Left cardiac atrium (tissue), 4 donors: ENCODE data around the gene ADRA1B. TPM values are rescaled to one million over a fixed set of nuclear protein-coding genes. Genes with fewer than 3 reads are reported as not detected.

ENCODE experiments used
- ATAC-seq, 2 donors: fragments of 200-7000 bp; cut with Tn5 transposase; one replicate each; pipeline ENCODE4 v1.9.1; 2020; ENCODE audit warnings: mild to moderate bottlenecking in 2 of 2, moderate library complexity in 2 of 2
- DNase-seq: peaks from one replicate; pipeline ENCODE4 v3.0.0-alpha.2; 2020
- intact Hi-C, 2 donors: fragments of 100-400 bp; cut with DNase I; formaldehyde crosslinking; loops; one replicate each; pipeline versions ENCODE4 v1.14.1 to v1.15.1; 2022 to 2023
- total RNA-seq, 2 donors: library from RNA; stranded (reverse); fragmentation: NEBNext Ultra II Directional; extraction: Animal tissue kit (Norgen Biotek cat#: 25700); gene quantifications; one replicate each; pipeline ENCODE4 v1.2.1, GENCODE V29; 2021
- donor health status: DM: no; HTN: yes; CAD: no.
- donor health status: DM: no; HTN: yes; CAD: no; lungs with severe emphysema.
- donor health status: DM: yes; HTN: yes; CAD: no.
- donor health status: Dilated cardiomyopathy.

Gene ADRA1B
- total RNA-seq, 2 donors from 2014 or later = 1.8 to 2.9 TPM

DNA sequence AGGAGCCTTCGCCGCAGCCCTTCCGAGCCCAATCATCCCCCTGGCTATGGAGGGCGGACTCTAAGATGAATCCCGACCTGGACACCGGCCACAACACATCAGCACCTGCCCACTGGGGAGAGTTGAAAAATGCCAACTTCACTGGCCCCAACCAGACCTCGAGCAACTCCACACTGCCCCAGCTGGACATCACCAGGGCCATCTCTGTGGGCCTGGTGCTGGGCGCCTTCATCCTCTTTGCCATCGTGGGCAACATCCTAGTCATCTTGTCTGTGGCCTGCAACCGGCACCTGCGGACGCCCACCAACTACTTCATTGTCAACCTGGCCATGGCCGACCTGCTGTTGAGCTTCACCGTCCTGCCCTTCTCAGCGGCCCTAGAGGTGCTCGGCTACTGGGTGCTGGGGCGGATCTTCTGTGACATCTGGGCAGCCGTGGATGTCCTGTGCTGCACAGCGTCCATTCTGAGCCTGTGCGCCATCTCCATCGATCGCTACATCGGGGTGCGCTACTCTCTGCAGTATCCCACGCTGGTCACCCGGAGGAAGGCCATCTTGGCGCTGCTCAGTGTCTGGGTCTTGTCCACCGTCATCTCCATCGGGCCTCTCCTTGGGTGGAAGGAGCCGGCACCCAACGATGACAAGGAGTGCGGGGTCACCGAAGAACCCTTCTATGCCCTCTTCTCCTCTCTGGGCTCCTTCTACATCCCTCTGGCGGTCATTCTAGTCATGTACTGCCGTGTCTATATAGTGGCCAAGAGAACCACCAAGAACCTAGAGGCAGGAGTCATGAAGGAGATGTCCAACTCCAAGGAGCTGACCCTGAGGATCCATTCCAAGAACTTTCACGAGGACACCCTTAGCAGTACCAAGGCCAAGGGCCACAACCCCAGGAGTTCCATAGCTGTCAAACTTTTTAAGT lies 819 bp downstream of the ADRA1B start:
- intact Hi-C loops = loop anchor here in 1 of 2 donors (5.0 to 10.0 kb wide), 3 partner anchors 132 to 402 kb away; no protein-coding TSS in a partner anchor
- peak; percentile 7 to 14 for ATAC-seq
- DNase-seq = no peak

DNA sequence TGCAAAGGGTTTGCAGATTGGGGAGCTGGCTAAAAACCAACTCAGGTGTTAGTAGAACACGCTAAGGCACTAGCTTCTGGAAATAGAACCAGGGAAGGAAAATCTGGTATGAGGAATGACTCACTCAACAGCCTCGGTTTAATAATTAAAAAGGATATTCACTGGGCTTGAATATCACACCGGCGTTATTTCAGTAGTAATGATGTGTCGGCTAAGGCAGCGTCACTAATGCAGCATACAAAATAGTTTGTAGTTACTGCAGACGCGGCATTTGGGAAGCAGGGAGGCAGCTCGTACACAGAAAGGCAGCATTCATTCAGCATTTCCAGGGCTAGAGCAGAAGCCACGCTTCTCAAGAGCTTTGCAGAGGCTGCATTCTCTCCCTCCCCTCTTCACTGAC lies 1.7 kb downstream of the ADRA1B start:
- intact Hi-C loops = loop anchor here in 1 of 2 donors (5.0 to 10.0 kb wide), 3 partner anchors 133 to 403 kb away; no protein-coding TSS in a partner anchor
- no peak for ATAC-seq
- DNase-seq = no peak

DNA sequence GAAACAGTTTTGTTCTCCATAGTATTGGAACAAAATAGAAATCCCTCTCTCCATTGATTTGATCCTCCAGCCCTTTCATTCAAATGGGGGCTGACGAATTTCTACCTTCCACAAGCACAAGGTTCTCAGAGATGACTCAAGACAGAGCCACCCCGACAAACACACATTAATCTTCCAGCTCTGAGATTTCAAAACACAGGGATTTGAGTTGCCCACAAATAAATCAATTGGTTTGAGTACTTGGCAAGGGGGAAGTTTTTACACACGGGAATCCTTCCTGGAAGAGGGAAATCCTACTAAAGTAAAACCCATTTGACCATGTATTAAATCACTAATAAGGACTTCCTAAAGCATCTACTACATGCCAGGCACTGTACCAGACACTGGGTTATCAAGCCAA lies 5.4 kb downstream of the ADRA1B start:
- ATAC-seq (no peak), DNase-seq (no peak)
- intact Hi-C loops = no loop called here

DNA sequence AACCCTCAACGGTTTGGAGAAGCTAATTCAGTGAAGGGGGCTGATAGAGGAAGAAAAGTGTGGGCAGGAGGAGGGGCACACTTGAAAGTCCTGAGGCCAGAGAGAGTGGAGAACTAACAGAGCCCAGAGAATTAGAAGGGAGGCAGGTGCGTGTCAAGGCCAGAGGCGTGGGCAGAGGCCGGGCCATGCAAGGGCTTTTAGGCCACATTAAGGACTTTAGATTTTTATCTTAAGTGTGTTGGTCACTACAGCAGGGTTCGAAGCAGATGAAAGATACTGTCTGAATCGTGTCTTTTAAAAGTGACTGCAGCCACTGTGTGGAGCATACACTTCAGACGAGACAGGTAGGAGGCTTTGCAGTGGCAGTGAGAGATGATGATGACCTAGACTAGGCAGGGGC lies 6.7 kb downstream of the ADRA1B start:
- intact Hi-C loops = no loop called here
- ATAC-seq = no peak
- DNase-seq = no peak

DNA sequence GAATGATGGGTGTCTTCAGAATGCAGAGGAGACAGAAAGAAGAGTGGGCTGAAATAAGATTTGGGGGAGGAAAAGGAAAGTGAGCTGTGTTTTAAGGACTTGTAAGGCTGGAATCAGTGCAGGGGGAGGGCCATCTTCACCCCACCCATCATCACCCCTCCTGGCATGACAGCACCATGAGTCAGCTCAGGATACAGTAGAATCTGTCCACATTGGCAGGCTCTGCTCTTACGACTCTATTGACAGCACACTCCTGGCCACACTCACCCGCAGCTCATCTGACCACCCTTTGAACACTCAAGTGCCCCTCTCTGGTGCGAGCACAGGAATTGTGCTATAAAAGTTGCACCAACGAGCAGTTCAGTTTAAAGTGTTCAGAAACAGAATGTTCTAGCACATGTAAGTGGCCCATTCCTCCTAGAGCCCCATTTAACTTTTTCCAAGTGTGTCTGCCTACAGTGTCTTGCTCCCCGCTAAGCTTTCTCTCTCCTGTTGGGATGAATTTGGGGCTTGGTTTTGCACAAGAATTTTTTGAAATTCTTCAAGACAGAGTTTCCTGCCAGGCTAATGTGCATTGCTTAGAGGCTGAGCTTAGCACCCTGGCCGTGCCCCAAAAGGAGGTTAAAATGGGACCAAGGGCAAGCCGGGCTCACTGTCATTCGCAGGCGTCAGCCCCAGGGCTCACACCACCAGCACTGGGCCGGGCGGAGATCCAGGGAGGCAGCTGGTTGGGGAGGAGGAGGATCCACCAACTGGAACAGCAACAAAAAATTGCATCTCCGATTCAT lies 12.0 kb downstream of the ADRA1B start:
- intact Hi-C loops = no loop called here
- peak; percentile 61 for DNase-seq
- peak; percentile 90 to 99 for ATAC-seq

DNA sequence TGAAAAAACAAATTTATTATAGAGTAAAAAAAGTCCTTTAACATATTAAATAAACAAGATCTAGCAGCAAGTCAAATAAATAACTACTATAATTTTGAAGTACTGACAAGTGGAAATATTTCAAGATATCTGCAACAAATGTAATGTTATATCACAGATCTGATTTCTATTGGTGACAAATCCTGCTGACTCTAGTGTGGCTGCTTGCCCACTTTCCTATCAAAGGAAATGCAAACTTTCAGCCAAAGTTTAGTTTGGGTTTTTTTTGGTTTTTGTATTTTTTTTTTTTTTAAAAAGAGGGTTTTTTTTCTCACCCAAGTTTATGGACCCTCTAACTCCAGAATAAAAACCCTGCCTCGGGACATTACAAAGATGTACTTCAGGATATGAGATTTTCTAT lies 12.9 kb downstream of the ADRA1B start:
- DNase-seq (no peak), ATAC-seq (no peak)
- intact Hi-C loops = no loop called here

DNA sequence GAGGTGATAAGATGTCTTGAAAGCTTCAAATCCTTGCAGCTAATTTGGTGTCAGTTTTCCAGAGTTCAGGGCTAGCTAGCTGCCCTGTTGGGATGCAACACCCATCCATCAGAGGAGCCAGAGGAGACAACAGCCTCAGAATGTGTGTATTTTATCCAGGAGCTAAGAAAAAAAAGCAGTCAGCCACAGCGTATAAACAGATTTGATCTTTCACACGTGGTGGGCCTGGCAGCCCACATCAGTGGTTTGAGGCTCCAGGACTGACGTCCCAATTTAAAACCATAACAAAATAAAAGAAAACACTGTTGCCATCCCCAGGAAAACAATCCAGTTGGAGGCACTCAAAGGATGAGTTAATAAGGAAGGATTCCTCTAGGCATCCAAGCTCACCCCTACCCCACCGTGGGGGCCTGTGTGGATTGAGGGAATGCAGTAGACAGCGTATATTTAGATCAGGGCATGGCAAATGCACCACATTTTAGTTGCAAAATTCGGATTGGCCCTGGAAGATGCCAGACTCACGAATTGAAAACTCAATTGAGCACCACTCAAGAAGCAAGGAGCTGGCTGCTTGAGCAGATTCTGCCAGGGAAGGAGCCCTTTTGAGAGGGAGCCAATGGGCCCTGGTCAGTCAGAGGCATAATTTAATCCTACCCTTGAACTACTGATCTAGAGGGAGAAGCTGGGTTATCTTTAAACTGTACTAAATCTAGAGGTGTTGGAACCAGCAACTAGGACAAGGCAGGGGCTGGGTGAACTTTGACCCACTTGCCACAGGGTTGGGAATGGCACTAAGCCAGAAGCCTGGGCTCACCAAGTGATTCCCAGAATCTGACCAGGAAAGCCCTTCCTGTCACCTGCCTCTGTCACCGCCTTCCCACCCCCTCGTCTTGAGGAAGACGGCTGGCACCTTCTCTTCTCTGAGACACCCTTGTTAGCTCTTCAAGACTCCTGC lies 17.5 kb downstream of the ADRA1B start:
- intact Hi-C loops = no loop called here
- DNase-seq (peak; percentile 15), ATAC-seq (peak; percentile 30 to 48)

DNA sequence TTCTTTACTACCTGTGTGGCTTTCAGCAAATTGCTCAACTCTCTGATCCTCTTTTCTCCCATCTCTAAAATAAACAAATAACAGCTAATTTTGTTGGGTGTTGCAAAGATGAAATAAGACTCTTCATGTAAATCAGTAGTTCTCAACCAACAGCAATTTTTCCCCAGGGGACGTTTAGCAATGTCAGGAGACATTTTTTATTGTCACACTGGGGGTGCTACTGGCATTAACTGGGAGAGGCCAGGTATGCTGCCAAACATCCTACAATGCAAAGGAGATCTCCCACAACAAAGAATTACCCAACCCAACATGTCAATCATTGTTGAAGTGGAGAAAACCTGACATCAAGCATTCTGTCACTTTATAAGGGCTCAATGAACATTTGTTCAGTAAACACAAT lies 19.7 kb downstream of the ADRA1B start:
- ATAC-seq (no peak), DNase-seq (no peak)
- intact Hi-C loops = no loop called here

DNA sequence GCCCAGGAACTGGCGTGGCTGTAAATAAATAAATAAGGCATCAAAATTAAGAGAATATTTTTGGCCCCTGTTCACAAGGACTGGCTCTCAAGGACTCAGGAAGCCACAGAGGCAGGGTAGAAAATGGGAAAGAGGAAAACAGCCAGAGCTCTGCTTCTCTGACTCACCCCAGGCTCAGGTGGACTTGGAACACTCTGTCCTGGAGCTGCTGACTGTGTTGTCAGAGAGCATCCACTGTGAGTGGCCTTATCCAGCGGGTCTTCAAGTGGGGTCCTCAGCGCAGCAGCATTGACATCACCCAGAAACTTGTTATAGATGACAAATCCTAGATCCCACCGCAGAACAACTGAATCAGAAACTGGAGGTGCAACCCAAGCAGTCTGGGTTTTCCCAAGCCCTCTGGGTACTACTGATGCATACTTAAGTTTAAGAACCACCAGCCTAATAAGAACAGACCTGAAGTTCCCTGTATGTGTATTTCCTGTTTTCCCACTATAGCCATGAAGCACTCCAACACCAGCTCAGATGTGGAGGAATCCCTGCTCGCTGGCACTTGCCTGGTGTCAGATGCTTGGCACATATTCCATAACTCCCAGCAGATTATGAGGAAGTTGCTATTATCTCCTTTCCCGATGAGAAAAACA lies 20.5 kb downstream of the ADRA1B start:
- intact Hi-C loops = no loop called here
- ATAC-seq (peak; percentile 55 to 92), DNase-seq (no peak)

DNA sequence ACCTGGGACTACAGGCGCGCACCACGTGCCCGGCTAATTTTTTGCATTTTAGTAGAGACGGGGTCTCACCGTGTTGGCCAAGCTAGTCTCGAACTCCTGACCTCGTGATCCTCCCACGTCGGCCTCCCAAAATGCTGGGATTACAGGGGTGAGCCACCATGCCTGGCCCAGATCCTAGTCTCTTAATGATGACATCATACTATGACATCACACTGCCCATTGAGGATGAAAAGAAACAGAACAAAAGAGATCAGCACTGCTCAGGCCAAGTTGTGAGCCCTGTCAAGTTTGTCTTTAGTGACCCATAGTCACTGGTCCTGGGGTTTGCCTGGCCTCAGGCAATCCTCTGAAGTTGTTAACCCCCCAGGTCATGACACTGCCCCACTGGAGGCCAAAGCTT lies 21.3 kb downstream of the ADRA1B start:
- intact Hi-C loops = no loop called here
- no peak for ATAC-seq
- no peak for DNase-seq

DNA sequence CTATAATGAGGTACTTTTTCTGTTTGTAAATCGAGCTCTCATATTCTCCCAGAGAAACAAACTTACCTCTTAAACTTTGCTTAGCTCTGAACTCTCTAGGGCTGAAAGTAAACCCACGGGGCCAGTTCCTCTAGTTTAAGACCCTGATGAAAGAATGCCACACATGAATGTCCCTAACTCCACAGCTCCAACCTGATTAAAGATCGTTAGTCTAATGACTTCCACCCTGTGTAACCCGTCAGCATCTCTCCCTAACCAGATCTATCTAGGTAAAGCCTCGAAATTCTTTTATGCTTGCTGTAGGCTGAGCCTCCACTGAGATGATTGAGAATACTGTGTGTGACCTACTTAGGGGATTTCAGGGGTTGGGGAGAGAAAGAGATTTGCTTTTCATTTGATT lies 27.0 kb downstream of the ADRA1B start:
- intact Hi-C loops = no loop called here
- no peak for DNase-seq
- ATAC-seq = no peak

DNA sequence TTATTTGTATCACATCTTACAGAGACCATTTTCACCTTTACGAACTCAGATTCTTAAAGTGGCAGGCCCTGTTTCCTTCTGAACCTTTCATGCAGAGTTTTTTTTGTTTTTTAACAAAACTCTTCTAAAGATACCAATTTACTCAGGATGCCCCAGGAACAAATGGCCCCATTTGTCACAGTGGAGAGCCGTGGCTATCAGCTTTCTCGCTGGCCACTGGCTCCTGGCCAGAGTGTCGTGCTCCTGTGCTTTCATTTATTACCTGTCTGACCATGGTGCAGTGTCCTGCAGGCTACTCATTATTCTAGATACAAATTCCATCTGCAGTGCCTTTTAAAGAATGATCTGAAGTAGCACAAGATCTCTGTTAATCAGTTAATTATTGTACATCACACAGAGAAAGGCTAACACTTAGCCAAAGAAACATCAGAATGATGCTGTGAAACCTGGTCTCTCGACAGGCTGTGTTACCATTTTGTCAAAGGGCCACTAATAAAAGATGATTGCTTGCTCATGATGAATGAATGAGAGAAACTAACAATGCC lies 27.8 kb downstream of the ADRA1B start:
- no peak for ATAC-seq
- intact Hi-C loops = no loop called here
- no peak for DNase-seq

DNA sequence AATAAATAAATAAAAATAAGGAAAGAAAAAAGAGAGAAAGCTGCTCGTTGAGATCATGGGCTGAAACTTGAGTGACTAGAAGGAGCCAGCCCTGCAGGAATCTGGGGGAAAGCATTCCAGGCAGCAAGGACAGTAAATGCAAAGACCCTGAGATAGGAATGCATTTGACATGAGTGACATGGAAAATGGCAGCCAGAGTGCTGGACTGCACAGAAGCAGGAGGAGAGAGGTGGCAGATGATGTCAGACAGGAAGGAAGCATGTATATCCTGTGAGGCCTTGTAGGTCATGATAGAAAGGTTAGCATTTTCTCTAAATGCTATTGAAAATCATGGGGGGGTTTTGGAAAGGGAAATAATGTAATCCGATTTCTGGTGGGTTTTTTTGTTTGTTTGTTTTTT lies 29.1 kb downstream of the ADRA1B start:
- intact Hi-C loops = no loop called here
- DNase-seq (no peak), ATAC-seq (no peak)

DNA sequence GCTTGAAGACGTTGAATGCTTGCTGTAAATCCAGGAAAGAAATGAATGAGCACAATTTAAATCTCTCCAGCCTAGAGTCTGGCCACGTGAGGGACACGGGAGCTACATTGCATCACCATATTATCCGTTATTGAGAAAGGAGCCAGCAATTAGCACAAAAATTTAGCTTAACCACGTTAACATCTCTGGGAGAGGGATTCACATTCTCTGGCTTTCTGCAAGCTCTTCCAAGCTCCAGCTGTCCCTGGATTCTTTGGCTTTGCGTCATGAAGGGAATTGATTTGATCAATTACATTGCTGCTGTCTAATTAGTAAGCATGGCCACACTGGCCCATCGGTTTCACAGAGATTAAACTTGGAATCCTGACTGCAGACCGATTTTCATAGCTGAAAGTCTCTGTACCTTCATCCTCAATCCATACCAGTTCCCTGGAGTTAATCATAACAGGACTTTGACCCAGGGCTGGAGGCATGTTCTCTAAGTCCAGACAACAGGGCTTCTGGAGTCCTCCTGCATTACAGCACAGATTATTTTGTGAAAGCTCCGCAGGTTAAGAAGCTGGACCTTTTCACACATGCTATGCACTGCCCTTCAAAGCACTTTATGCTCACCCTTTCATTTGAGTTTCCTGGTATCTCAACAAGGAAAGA lies 31.6 kb downstream of the ADRA1B start:
- no peak for ATAC-seq
- DNase-seq = no peak
- intact Hi-C loops = no loop called here

DNA sequence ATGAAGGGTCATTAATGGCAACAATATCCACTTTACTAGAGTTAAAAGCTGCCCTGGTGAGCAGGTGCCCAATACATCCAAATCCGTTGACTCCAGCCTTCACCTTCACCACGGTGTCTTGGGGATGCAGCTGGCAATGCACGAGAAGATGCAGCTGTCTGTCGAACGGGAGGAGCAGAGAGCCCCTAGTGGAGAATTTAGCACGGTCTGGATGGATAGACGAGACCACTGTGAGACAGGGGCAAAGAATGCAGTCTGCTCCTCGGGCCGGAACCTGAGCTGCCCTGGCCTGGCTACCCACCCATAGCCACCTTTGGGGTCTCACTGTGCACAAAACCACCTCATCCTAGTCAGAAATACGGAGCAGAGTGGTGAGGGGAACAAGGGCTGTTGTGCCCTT lies 35.1 kb downstream of the ADRA1B start:
- no peak for DNase-seq
- ATAC-seq = peak; percentile 19 to 22
- intact Hi-C loops = no loop called here

DNA sequence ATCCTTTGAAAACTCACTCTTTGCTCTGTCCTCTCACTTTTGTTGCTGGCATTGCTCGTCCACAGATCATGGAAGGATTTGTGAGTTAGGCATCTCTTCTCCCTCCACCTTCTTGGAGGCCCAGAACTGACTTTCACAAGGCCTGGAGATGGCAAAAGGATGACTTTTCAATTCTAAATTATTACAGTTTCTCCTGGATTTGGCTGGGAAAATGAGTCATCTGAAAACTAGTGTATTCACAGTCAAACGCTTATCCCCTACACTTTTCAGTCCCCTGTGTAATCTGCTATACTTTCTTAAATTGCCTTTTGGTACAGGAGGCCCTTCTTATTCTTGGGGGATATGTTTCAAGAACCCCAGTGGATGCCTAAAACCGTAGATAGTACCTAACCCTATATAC lies 35.6 kb downstream of the ADRA1B start:
- intact Hi-C loops = no loop called here
- no peak for ATAC-seq
- DNase-seq = no peak

DNA sequence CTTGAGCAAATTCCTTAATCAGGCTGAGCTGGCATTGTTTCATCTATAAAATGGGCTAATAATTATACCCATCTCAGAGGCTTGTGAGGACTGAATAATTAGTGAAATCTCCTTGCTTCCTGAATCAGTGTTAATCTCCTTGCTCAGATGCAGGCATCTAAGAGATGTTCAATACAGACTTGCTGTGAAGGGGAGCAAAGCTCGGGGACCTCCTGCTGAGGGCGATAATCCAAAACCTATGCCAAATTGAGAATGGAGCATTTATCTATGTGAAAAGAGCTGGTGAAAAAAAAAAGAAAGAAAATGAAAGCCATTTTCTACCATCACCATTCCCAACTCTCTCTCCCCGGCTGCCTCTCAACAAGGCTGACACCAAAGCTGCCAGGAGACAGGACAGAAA lies 37.3 kb downstream of the ADRA1B start:
- DNase-seq = no peak

DNA sequence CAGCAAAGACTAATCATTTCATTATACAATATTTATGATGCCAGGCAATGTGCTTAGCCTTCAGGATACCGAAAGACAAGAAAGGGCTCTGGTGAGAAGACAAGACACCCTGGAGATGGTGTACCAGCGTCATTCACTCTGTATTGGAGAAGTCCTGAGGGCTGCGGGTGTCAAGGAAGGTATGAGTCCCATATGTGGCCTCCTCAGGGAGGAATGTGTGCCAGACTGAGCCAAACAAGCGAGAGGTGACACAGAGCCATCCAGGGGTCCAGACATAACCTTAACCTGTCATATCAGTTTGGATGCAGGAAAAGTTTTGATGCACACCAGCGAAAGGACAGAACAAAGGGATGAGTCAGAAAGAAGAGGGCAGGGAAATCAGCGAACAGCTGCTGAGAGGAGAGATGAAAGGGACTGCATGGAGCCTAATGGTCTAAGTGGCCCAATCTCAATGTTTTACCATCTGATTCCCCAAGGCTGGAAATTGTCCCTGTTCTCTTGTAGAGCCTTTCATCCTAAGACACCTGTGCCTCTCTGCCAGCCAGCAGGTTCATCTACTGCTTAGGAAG lies 38.9 kb downstream of the ADRA1B start:
- intact Hi-C loops = no loop called here
- ATAC-seq (no peak), DNase-seq (no peak)

More for the DNA sequence above, 37.3 kb downstream of the ADRA1B start:
- intact Hi-C loops = no loop called here
- ATAC-seq = no peak
